Endothelial cell of umbilical vein (primary cell): ENCODE measurements around the gene MATN1. TPM values are rescaled to one million over a fixed set of nuclear protein-coding genes. Genes with fewer than 3 reads are reported as not detected.

ENCODE experiments used
- BruUV-seq: library from RNA; stranded (reverse); fragments of 400-500 nt; replicated peaks from 2 replicates; lab custom pipeline; 2021; lab: Mats Ljungman, UMichigan
- CTCF ChIA-PET: fragments of 300-600, 350-600 bp; sonication (Branson Sonifier 250); formaldehyde crosslinking; loops from one replicate; lab custom pipeline; 2021; ENCODE audit warnings: antibody characterized with exemption, inconsistent platforms; lab: Charles Lee
- POLR2A ChIA-PET: fragments of 300-600, 350-600 bp; sonication (Branson Sonifier 250); formaldehyde crosslinking; loops from one replicate; lab custom pipeline; 2021; ENCODE audit warnings: antibody characterized with exemption, inconsistent platforms; lab: Charles Lee
- DNase-seq: peaks from one replicate; pipeline ENCODE4 v3.0.0-alpha.2; 2011; ENCODE audit warnings: low read depth, low spot score
- FAIRE-seq: peaks from 2 replicates; lab custom pipeline; 2011; peaks lifted over from hg19 to GRCh38; lab: Jason Lieb, UNC
- H2AFZ ChIP-seq: 2 replicates; pipeline ENCODE4 v1.6.0; 2012; ENCODE audit warnings: low read depth, low read length, control low read depth, inconsistent platforms
- H3K27ac ChIP-seq: 2 replicates; pipeline ENCODE4 v1.5.1; 2011; ENCODE audit warnings: low read depth, mild to moderate bottlenecking, control low read depth, low read length, moderate library complexity; ENCODE audit not compliant: insufficient read depth
- H3K27me3 ChIP-seq, 2 experiments: 2 replicates each; pipeline versions ENCODE4 v1.6.0 to v1.6.1; 2011; ENCODE audit warnings: low read length in 2 of 2, mixed read lengths in 1 of 2; ENCODE audit not compliant: control insufficient read depth in 2 of 2, insufficient read depth in 2 of 2
- H3K36me3 ChIP-seq, 2 experiments: 2 replicates in 1 of 2; 3 replicates in 1 of 2; pipeline ENCODE4 v1.5.1; 2011; ENCODE audit warnings: low read length in 2 of 2, mild to moderate bottlenecking in 1 of 2, moderate library complexity in 1 of 2; ENCODE audit not compliant: control insufficient read depth in 2 of 2, insufficient read depth in 2 of 2; ENCODE audit errors: extremely low read depth in 1 of 2
- H3K4me1 ChIP-seq: 3 replicates; pipeline ENCODE4 v1.5.1; 2011; ENCODE audit warnings: mild to moderate bottlenecking, low read length; ENCODE audit not compliant: control insufficient read depth, insufficient read depth; ENCODE audit errors: extremely low read depth
- H3K4me2 ChIP-seq: 2 replicates; pipeline ENCODE4 v1.6.1; 2011; ENCODE audit warnings: low read length, control low read depth, mixed read lengths; ENCODE audit not compliant: insufficient read depth
- H3K4me3 ChIP-seq, 3 experiments: fragments of 200-600 bp in 1 of 3; sonication (generic), shearing (Covaris generic) in 1 of 3; replicated peaks in 1 of 3; 2 replicates each; pipeline ENCODE4 v1.5.1; 2011 to 2016; ENCODE audit warnings: control low read depth in 3 of 3, low read length in 3 of 3, mild to moderate bottlenecking in 2 of 3, inconsistent platforms in 1 of 3, low read depth in 1 of 3, moderate library complexity in 1 of 3; ENCODE audit not compliant: insufficient read depth in 1 of 3
- H3K79me2 ChIP-seq: 2 replicates; pipeline ENCODE4 v1.6.0; 2012; ENCODE audit warnings: low read length, inconsistent platforms; ENCODE audit not compliant: control insufficient read depth, insufficient read depth
- H3K9ac ChIP-seq: replicated peaks from 2 replicates; pipeline ENCODE3; 2011; ENCODE audit warnings: low read length, control low read depth; ENCODE audit not compliant: insufficient read depth; ENCODE audit errors: extremely low read depth
- H3K9me1 ChIP-seq: replicated peaks from 3 replicates; pipeline ENCODE4 v1.6.0; 2011; ENCODE audit warnings: mild to moderate bottlenecking, low read length; ENCODE audit not compliant: control insufficient read depth, insufficient read depth; ENCODE audit errors: extremely low read depth
- H3K9me3 ChIP-seq: replicated peaks from 2 replicates; pipeline ENCODE4 v1.5.1; 2012; ENCODE audit warnings: low read length, inconsistent platforms; ENCODE audit not compliant: control insufficient read depth, insufficient read depth
- H4K20me1 ChIP-seq: replicated peaks from 2 replicates; pipeline ENCODE3; 2011; ENCODE audit warnings: mild to moderate bottlenecking, low read length; ENCODE audit not compliant: control insufficient read depth, insufficient read depth; ENCODE audit errors: extremely low read depth
- EZH2 ChIP-seq: IDR thresholded peaks from 2 replicates; pipeline ENCODE4 v1.6.1; 2012; ENCODE audit warnings: borderline replicate concordance, low read depth, mild to moderate bottlenecking, moderate library complexity, low read length, inconsistent platforms; ENCODE audit not compliant: severe bottlenecking
- FOS ChIP-seq: IDR thresholded peaks from 2 replicates; pipeline ENCODE4 v1.6.1; 2011; ENCODE audit warnings: mild to moderate bottlenecking, low read length, moderate library complexity, borderline replicate concordance; ENCODE audit not compliant: insufficient read depth
- GATA2 ChIP-seq: IDR thresholded peaks from 2 replicates; pipeline ENCODE4 v1.7.0; 2011; ENCODE audit warnings: low read depth, mild to moderate bottlenecking, moderate library complexity, mixed read lengths, low read length; ENCODE audit not compliant: insufficient read length, insufficient read depth
- JUN ChIP-seq: IDR thresholded peaks from 2 replicates; pipeline ENCODE4 v1.6.1; 2011; ENCODE audit warnings: borderline replicate concordance, low read depth; ENCODE audit not compliant: insufficient read length, insufficient read depth
- MYC ChIP-seq: IDR thresholded peaks from one replicate; pipeline ENCODE4 v1.6.1; 2011; ENCODE audit warnings: mild to moderate bottlenecking, low read depth, low read length
- POLR2A ChIP-seq: IDR thresholded peaks from 2 replicates; pipeline ENCODE4 v1.6.1; 2012; ENCODE audit warnings: low read depth, mild to moderate bottlenecking, control low read depth, low read length
- POLR2AphosphoS5 ChIP-seq: IDR thresholded peaks from 2 replicates; pipeline ENCODE4 v1.6.1; 2012; ENCODE audit warnings: low read depth, mild to moderate bottlenecking, control low read depth, low read length, moderate library complexity; ENCODE audit not compliant: insufficient read depth
- dilution Hi-C: fragments of 300-500 bp; cut with MboI; formaldehyde crosslinking; loops from one replicate; pipeline ENCODE4 v1.15.0; 2019; ENCODE audit warnings: low sequenced_read_pairs; ENCODE audit not compliant: extremely low pct_ligation_motif_present
- intact Hi-C: fragments of 100-400 bp; cut with micrococcal nuclease; formaldehyde crosslinking; loops from one replicate; pipeline ENCODE4 v1.10.0; 2022
- polyA plus RNA-seq, 4 experiments: library from polyadenylated mRNA; depleted of rRNA in 3 of 4; stranded (reverse) in 3 of 4; unstranded in 1 of 4; fragments of >200 nt; gene quantifications; 2 replicates each; pipeline versions ENCODE4 v1.2.1 to v1.2.3, GENCODE V29; 2011 to 2012; ENCODE audit warnings: missing spikeins in 1 of 4
- total RNA-seq: library from RNA; stranded (reverse); gene quantifications from 2 replicates; pipeline ENCODE4 v1.2.3, GENCODE V29; 2021
- TF ChIP-seq, protein P1 (sequence below), 2 donors: IDR thresholded peaks; 1 replicate in 1 of 2; 2 replicates in 1 of 2; pipeline ENCODE4 v1.5.1; 2011; ENCODE audit warnings: low read length in 2 of 2, mild to moderate bottlenecking in 2 of 2, moderate library complexity in 2 of 2, control low read depth in 1 of 2, inconsistent platforms in 1 of 2, low read depth in 1 of 2; ENCODE audit not compliant: insufficient read depth in 1 of 2; ENCODE audit errors: extremely low read depth in 1 of 2
- TF ChIP-seq, protein P2 (sequence below): IDR thresholded peaks from 2 replicates; pipeline ENCODE4 v1.6.1; 2011; ENCODE audit not compliant: insufficient read depth, insufficient read length

Gene MATN1
- total and polyA plus RNA-seq, 2 donors (not counting 3 experiments of a cell fraction or from before 2014, with no cell fraction given), result 0.29 to 0.36 TPM

DNA sequence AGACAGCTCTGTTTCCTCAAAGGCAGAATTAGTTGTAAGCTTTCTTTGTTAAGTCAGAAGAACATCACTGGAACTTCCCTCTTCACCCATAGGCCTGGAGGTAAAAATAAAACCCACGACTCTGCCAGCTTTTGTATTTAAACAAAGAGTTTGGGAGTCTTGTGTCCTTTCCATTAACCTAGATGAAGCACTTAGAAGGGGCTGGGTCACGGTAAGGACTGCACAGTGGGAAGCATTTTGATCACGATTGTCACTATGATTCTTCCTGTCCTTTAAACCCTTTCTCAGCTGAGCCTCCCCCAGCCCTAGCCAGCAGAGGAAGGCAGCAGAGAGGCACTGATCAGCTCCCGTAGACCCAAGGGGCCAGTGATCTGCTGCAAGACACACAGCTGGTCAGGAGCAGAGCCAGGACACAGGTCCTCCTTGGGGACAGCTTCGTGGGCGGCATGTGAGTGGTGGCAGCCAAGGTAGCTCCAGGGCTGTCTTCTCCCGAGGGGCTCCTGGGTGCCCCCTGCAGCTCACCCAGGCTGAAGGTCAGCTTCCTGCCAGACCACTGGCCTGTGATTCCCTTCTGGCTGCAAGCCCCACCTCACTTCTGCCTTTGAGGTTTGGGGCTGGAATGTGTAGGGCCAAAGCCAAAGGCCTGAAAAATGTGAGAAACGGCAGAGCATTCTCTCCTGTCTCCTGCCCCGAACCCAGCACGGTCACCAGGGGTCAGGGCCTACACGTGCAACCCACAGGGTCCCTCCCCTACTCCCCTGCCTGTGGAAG, 38.2 kb upstream of the MATN1 start:
- dilution Hi-C loops, result no loop called here

More for the DNA sequence above, 38.2 kb upstream of the MATN1 start:
- no peaks in the 10 kb centered on the region for H3K9me3 ChIP-seq
- no peaks in the 10 kb centered on the region for H4K20me1 ChIP-seq
- no peaks in the 10 kb centered on the region for H3K79me2 ChIP-seq
- TF ChIP-seq JUN (no peak), POLR2A (no peak), FOS (no peak), MYC (no peak), EZH2 (no peak), GATA2 (no peak), POLR2AphosphoS5 (no peak)
- TF ChIP-seq, protein P1, sequence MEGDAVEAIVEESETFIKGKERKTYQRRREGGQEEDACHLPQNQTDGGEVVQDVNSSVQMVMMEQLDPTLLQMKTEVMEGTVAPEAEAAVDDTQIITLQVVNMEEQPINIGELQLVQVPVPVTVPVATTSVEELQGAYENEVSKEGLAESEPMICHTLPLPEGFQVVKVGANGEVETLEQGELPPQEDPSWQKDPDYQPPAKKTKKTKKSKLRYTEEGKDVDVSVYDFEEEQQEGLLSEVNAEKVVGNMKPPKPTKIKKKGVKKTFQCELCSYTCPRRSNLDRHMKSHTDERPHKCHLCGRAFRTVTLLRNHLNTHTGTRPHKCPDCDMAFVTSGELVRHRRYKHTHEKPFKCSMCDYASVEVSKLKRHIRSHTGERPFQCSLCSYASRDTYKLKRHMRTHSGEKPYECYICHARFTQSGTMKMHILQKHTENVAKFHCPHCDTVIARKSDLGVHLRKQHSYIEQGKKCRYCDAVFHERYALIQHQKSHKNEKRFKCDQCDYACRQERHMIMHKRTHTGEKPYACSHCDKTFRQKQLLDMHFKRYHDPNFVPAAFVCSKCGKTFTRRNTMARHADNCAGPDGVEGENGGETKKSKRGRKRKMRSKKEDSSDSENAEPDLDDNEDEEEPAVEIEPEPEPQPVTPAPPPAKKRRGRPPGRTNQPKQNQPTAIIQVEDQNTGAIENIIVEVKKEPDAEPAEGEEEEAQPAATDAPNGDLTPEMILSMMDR (IDR thresholded peaks at IDR 0.05; ENCODE audit: extremely low read depth in 1 of 2, insufficient read depth in 1 of 2, low read depth in 1 of 2, low read length in 2 of 2), result no peak
- TF ChIP-seq, protein P2, sequence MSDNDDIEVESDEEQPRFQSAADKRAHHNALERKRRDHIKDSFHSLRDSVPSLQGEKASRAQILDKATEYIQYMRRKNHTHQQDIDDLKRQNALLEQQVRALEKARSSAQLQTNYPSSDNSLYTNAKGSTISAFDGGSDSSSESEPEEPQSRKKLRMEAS, result no peak
- no peak overlapping the region for H3K4me3 ChIP-seq
- ChIA-PET POLR2A (no interaction called here), CTCF (interaction anchor here (0.9 to 2.1 kb wide), 6 partner anchors 11 to 43 kb away, joined by 3 to 13 read pairs (median 4); no protein-coding TSS in a partner anchor)
- no peak overlapping the region for H3K4me2 ChIP-seq
- FAIRE-seq (no peak), DNase-seq (no peak)
- no peaks in the 10 kb centered on the region for H3K9me1 ChIP-seq
- H3K36me3 ChIP-seq, result no peaks in the 10 kb centered on the region
- intact Hi-C loops, result loop anchor here (2.0 kb wide), 1 partner anchor 17 kb away; no protein-coding TSS in a partner anchor
- peaks cover 16% of the 10 kb centered on the region for H3K4me1 ChIP-seq
- H2AFZ ChIP-seq, result no peak overlapping the region
- no peaks in the 10 kb centered on the region for H3K27me3 ChIP-seq
- BruUV-seq, result no TSS peak
- no peak overlapping the region for H3K9ac ChIP-seq
- no peak overlapping the region for H3K27ac ChIP-seq
